Measurements from ENCODE around the gene FAHD2A.
"Not testable (repeated sequence)": the region's sequence is repeated elsewhere in the genome, so short reads cannot be mapped to it uniquely, and the experiment has no call there.

Gene FAHD2A

GRCh38 chr2:95375532-95376150, 26.9 kb upstream of the FAHD2A start:
- DNase-seq (ENCODE audit: low spot score), result no peak

- no peak for DNase-seq (ENCODE audit: low spot score)
Measured at GRCh38 chr2:95376311-95377215, 25.9 kb upstream of the FAHD2A start.

- DNase-seq (ENCODE audit: low spot score), result no peak
Measured at GRCh38 chr2:95377216-95378123, 25.0 kb upstream of the FAHD2A start.

GRCh38 chr2:95378281-95378680, 24.2 kb upstream of the FAHD2A start:
- DNase-seq (ENCODE audit: low spot score), result not testable (repeated sequence)

- no peak for DNase-seq (ENCODE audit: low spot score)
Measured at GRCh38 chr2:95379371-95379831, 23.1 kb upstream of the FAHD2A start.

- DNase-seq (ENCODE audit: low spot score), result no peak
Measured at GRCh38 chr2:95380280-95380679, 22.2 kb upstream of the FAHD2A start.

- DNase-seq (ENCODE audit: low spot score), result no peak
Measured at GRCh38 chr2:95380731-95381130, 21.8 kb upstream of the FAHD2A start.

- DNase-seq (ENCODE audit: low spot score), result no peak
Measured at GRCh38 chr2:95381212-95382191, 21.0 kb upstream of the FAHD2A start.

GRCh38 chr2:95382192-95382591, 20.3 kb upstream of the FAHD2A start:
- no peak for DNase-seq (ENCODE audit: low spot score)

- no peak for DNase-seq (ENCODE audit: low spot score)
Measured at GRCh38 chr2:95382686-95383634, 19.5 kb upstream of the FAHD2A start.

GRCh38 chr2:95383635-95384027, 18.9 kb upstream of the FAHD2A start:
- no peak for DNase-seq (ENCODE audit: low spot score)

GRCh38 chr2:95384854-95385569, 17.5 kb upstream of the FAHD2A start:
- DNase-seq (ENCODE audit: low spot score), result no peak

- DNase-seq (ENCODE audit: low spot score), result no peak
Measured at GRCh38 chr2:95385570-95385984, 16.9 kb upstream of the FAHD2A start.

GRCh38 chr2:95386031-95386430, 16.5 kb upstream of the FAHD2A start:
- no peak for DNase-seq (ENCODE audit: low spot score)

GRCh38 chr2:95387358-95387757, 15.2 kb upstream of the FAHD2A start:
- DNase-seq (ENCODE audit: low spot score), result no peak

- no peak for DNase-seq (ENCODE audit: low spot score)
Measured at GRCh38 chr2:95388091-95388692, 14.3 kb upstream of the FAHD2A start.

- DNase-seq (ENCODE audit: low spot score), result no peak
Measured at GRCh38 chr2:95388856-95389244, 13.7 kb upstream of the FAHD2A start.

All from SK-N-DZ (cell line).